HG03045 (cell line): ENCODE measurements around the gene CACHD1.
"Not testable (repeated sequence)": the region's sequence is repeated elsewhere in the genome, so short reads cannot be mapped to it uniquely, and the experiment has no call there.

Experiments
- ATAC-seq: cut with Tn5 transposase; IDR thresholded peaks from one replicate; pipeline ENCODE4 v1.9.1; 2021; ENCODE audit warnings: mild to moderate bottlenecking, moderate library complexity; ENCODE audit not compliant: unreplicated experiment

Gene CACHD1

DNA sequence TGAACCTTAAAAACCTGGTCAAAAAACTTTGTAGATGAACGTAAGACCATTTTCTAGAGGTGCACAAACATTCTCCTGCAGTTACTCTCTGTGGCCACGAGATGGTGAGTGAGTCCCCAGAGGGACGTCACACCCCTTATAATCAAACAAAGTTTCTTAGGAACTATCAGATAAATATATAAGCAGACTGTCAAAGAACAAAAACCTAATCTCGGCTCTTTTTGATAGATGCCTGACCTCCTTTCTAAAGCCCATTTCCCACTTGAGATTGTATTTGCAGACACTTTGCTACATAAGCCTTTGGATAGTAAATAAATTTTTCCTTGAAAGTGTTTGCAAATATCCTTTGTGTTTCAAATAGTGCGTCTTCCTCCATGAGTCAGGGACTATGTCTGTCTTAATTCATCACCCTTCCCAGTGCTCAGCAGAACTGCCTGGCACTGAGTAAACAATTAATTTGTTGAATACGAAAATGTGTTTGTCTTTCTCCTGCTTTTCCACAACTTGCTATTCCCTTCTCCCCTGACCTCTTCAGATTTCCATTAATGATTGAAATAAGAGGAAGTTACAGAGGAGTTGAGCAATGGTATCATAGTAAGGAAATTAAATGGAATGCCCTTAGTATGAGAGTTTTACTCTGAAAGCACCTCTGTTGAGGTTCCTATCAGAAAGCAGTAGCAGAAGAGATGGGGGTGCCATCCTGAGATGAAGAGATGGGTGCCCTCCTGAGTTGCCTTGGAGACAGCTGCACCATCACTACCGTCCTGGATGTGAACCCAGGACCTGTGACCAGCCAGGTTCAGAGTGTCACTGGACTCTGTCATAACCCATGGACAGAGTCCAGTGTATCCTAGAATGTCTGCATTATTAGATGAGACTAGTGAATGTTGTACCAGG is 217.1 kb downstream of the CACHD1 start:
- no peak for ATAC-seq

- no peak for ATAC-seq
Measured at GRCh38 chr1:64687725-64688327, 217.9 kb downstream of the CACHD1 start.

- no peak for ATAC-seq
Measured at GRCh38 chr1:64691626-64692025, 221.7 kb downstream of the CACHD1 start.

DNA sequence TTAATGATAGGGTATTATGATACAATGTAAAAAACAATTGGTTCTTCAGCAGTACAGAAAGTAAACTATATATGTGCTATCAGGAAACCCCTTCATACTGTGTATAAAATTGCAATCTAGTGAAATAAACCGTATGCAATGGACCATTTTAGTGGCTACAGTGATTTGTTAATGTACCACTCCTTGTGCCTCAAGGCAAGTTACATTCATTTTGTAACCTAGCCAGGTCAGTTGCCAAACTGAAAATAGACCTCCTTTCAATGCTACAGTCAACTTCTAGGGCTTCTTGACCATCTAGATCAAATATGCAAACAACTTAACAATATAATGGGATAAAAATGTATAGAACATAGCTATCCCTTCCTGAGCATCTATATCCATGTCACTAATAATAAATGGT is 223.0 kb downstream of the CACHD1 start:
- no peak for ATAC-seq

DNA sequence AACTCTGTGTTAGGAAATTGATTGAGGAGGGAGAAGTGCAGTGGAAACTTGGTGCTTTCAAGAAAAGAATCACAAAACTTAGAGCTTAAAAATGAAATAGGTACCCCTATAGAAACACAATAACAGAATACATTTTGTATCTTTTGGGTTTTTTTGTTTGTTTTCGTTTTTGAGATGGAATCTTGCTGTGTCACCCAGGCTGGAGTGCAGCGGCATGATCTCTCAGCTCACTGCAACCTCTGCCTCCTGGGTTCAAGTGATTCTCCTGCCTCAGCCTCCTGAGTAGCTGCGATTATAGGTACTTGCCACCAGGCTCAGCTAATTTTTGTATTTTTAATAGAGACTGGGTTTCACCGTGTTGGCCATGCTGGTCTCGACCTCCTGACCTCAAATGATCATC is 223.5 kb downstream of the CACHD1 start:
- no peak for ATAC-seq

DNA sequence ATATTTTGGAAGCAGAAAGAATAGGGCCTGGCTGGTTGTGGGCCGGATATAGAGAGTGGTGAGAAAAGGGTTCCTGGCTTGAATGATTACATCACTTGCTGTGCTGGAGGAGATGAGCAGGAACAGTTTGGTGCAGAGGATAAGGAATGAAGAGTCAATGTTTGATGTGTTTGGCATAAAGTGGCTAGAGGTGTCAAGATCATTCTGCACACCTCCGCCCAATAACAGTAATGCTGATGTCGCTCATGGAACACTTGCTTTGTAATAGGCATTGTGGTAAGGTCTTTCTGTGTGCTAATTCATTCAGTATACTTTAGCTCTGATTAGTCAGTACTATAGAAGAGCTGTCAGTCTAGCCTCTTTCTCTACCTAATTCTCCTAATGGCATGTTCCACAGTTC is 226.9 kb downstream of the CACHD1 start:
- no peak for ATAC-seq

DNA sequence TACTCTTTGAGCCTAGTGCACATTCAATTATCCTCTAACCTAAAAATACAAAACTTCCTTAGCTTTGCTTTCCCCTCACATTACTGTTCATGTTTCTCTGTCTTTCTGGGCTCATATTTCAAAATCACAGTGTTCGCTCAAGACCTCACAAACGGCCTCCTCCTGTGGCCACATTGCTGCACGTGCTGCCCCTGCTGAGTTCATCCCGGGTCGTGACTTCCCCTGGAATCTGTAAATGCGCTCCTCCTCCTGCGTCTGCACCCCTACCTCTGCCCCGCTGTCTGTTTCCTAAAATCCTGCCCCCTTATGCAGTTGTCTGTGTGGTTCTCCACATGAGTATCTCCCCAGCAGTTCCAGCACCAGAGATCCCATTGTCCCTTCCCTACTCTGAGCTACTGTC is 229.4 kb downstream of the CACHD1 start:
- no peak for ATAC-seq

GRCh38 chr1:64701071-64701470 is 231.1 kb downstream of the CACHD1 start:
- no peak for ATAC-seq

- ATAC-seq: no peak
Measured at GRCh38 chr1:64701886-64702285, 232.0 kb downstream of the CACHD1 start.

DNA sequence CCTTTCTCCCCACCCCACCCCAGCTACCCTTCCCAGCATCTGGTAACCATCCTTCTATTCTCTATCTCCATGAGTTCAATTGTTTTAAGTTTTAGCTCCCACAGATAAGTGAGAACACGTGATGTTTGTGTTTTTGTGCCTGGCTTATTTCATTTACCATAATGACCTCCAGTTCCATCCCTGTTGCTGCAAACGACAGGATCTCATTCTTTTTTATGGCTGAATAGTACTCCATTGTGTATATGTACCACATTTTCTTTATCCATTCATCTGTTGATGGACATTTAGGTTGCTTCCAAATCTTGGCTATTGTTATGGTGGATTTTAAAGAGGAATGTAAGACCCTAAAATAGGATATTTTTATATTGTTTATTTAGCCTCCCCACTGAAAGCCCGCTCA is 232.7 kb downstream of the CACHD1 start:
- not testable (repeated sequence) for ATAC-seq

DNA sequence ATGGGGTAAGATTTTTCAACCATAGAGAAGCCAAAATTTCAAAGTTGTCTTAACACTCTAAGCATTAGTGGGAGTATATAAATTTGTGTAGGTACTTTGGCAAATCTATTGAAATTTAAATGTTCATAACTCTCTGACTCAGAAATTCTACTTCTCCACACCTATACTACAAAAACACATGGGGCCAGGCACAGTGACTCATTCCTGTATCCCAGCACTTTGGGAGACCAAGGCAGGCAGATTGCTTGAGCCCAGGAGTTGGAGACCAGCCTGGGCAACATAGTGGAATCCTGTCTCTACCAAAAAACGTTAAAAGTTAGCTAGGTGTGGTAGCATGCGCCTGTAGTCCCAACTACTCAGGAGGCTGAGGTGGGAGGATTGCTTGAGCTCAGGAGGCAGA is 233.7 kb downstream of the CACHD1 start:
- no peak for ATAC-seq

DNA sequence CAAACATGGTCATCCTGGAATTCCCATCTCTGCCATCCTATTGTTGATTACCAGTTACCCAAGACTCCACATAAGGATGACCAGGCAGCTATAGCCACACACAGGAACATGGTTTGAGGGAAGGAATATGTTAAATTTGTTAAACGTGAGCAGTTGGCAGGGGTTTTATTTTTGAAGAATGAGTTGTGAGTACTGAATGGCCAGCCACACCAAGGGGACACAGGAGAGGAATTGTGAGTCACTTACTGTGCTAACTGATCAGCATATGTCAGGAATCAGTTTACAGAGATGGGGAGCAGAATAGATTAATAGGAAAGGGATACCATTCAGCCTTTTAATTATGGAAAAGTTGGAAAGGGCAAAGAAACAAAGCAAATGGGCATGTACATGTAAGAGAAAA is 235.7 kb downstream of the CACHD1 start:
- no peak for ATAC-seq

DNA sequence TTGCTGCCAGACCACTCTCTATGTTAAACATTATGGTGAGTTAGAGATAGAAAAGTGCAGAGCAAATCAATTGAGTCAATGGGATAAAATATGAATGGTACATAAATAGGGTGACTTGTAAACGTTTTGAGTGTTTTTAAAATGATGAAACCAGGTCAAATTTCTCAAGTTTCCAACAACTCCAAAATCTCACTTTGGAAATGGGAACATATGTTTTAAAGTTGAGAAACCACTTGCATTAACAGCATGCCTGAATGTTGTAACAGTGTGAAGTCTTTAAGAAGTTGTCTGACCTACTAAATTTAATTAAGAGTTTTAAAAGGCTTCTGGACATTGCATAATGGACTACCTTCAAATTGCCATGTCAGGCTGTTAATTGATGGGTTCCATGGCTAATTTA is 241.3 kb downstream of the CACHD1 start:
- ATAC-seq: no peak

GRCh38 chr1:64712049-64712448 is 242.1 kb downstream of the CACHD1 start:
- no peak for ATAC-seq

- no peak for ATAC-seq
Measured at GRCh38 chr1:64715186-64715585, 245.3 kb downstream of the CACHD1 start.

DNA sequence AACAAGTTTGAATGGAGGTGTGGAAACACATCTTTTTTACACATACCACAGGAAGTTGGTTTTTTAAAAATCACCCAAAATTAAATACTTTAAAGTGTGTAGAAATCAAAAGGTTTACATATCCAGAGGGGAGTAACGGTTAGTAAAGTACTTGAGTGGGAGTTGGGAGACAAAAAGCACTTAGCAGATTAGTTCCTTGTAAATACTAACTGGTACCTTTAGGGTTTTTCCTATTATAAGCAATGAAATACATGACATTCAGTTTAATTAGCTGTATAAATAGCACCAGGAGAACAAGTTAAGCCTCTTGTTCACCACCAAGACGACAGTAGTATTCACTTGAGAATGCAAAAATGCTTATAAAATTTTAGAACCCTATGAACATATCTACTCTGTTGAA is 251.2 kb downstream of the CACHD1 start:
- ATAC-seq: no peak

GRCh38 chr1:64721576-64722145 is 251.7 kb downstream of the CACHD1 start:
- no peak for ATAC-seq

DNA sequence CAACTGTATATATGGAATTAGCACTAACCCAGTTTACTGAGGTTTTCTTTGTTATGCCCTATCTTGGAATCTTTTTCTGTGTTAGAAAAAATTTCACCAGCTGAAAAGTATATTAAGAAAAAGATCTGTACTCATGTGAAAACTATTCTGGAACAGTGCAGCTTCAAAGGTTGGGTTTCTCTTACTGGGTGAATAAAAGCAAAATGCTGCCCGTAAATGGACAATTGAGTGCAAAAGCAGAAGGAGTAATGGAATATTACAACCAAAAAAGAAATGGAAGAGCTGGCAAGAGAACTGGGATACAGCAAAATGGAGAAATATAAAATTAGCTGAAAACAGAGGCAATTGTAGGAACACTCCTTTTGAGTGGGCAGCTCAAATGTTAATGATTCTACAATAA is 257.9 kb downstream of the CACHD1 start:
- ATAC-seq: no peak

- no peak for ATAC-seq
Measured at GRCh38 chr1:64733581-64734286, 263.8 kb downstream of the CACHD1 start.

DNA sequence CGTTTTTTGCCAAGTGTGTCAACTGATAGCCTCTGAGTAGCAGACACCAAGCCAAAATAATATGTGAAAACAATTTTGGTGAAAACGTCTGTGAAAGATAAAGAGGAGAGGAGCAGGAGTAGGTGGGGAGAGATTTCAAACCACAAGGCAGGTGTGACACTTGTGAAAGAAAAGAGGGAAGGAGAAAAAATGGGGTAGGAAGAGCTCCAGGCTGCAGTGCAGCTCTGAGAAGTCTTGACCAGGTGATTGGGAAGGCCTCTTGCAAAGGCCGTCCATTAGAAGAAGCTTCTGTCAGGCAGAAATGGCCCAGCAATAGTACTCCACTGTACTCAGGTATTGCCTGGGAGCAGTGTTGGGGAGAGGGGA is 264.3 kb downstream of the CACHD1 start:
- ATAC-seq: no peak

DNA sequence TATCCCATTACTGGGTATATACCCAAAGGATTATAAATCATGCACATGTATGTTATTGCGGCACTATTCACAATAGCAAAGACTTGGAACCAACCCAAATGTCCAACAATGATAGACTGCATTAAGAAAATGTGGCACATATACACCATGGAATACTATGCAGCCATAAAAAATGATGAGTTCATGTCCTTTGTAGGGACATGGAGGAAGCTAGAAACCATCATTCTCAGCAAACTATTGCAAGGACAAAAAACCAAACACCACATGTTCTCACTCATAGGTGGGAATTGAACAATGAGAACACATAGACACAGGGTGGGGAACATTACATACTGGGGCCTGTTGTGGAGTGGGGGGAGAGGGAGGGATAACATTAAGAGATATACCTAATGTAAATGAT is 270.8 kb downstream of the CACHD1 start:
- ATAC-seq: not testable (repeated sequence)
